Type B pancreatic cell (in vitro differentiated cells): ENCODE results near the gene CAV2. TPM values are rescaled to one million over a fixed set of nuclear protein-coding genes. Genes with fewer than 3 reads are reported as not detected.

Source experiments
- DNase-seq: peaks from one replicate; pipeline ENCODE4 v3.0.0; 2021; ENCODE audit warnings: mixed read lengths; ENCODE audit not compliant: unreplicated experiment; ENCODE audit errors: extremely low spot score
- H3K27ac Mint-ChIP-seq: 2 replicates; pipeline ENCODE4 v1.8.0; 2021; ENCODE audit warnings: mild to moderate bottlenecking, mixed read lengths
- H3K27me3 Mint-ChIP-seq: 2 replicates; pipeline ENCODE4 v1.8.0; 2021; ENCODE audit warnings: mixed read lengths
- H3K36me3 Mint-ChIP-seq: 2 replicates; pipeline ENCODE4 v1.8.0; 2021; ENCODE audit warnings: mixed read lengths
- H3K4me1 Mint-ChIP-seq: one replicate; pipeline ENCODE4 v1.8.0; 2021; ENCODE audit warnings: mixed read lengths; ENCODE audit not compliant: unreplicated experiment
- H3K4me3 Mint-ChIP-seq: 2 replicates; pipeline ENCODE4 v1.8.0; 2021; ENCODE audit warnings: mild to moderate bottlenecking, mixed read lengths
- H3K9me3 Mint-ChIP-seq: 2 replicates; pipeline ENCODE4 v1.8.0; 2021; ENCODE audit warnings: mixed read lengths
- CTCF ChIP-seq: fragments of 200-600 bp; sonication (generic); conservative IDR thresholded peaks from 2 replicates; pipeline ENCODE4 v1.5.0; 2021; ENCODE audit warnings: antibody characterized with exemption, mild to moderate bottlenecking
- total RNA-seq: library from RNA; stranded (reverse); gene quantifications from 2 replicates; pipeline ENCODE4 v1.2.1, GENCODE V29; 2021; ENCODE audit warnings: low replicate concordance

CAV2 gene
- total RNA-seq, 1 donor from 2014 or later = 12.8 TPM

- Mint-ChIP-seq H3K9me3 (no peaks in the 10 kb centered on the region), H3K27ac (no peak overlapping the region), H3K4me1 (peaks cover 4% of the 10 kb centered on the region), H3K36me3 (no peaks in the 10 kb centered on the region), H3K4me3 (no peak overlapping the region), H3K27me3 (peaks cover 28% of the 10 kb centered on the region)
- DNase-seq = no peak
- TF ChIP-seq CTCF = no peak
These were observed 19.4 kb downstream of the CAV2 start for GRCh38 chr7:116518961-116519360.

GRCh38 chr7:116521046-116521664 lies 21.6 kb downstream of the CAV2 start:
- Mint-ChIP-seq H3K9me3 (no peaks in the 10 kb centered on the region), H3K4me1 (peaks cover 10% of the 10 kb centered on the region), H3K36me3 (no peaks in the 10 kb centered on the region), H3K27ac (no peak overlapping the region), H3K4me3 (no peak overlapping the region), H3K27me3 (peaks cover 42% of the 10 kb centered on the region)
- no peak for DNase-seq
- TF ChIP-seq CTCF = no peak

- H3K36me3 Mint-ChIP-seq = no peaks in the 10 kb centered on the region
- peaks cover 14% of the 10 kb centered on the region for H3K4me1 Mint-ChIP-seq
- H3K27ac Mint-ChIP-seq = no peak overlapping the region
- H3K27me3 Mint-ChIP-seq = peaks cover 53% of the 10 kb centered on the region
- no peaks in the 10 kb centered on the region for H3K9me3 Mint-ChIP-seq
- DNase-seq = no peak
- TF ChIP-seq CTCF = no peak
- H3K4me3 Mint-ChIP-seq = no peak overlapping the region
These were observed 22.7 kb downstream of the CAV2 start for GRCh38 chr7:116522247-116522646.

- no peak overlapping the region for H3K27ac Mint-ChIP-seq
- no peak for DNase-seq
- peaks cover 14% of the 10 kb centered on the region for H3K4me1 Mint-ChIP-seq
- H3K36me3 Mint-ChIP-seq = no peaks in the 10 kb centered on the region
- peaks cover 64% of the 10 kb centered on the region for H3K27me3 Mint-ChIP-seq
- no peak for TF ChIP-seq CTCF
- no peaks in the 10 kb centered on the region for H3K9me3 Mint-ChIP-seq
- peak overlapping the region; percentile 93 for H3K4me3 Mint-ChIP-seq
These were observed 24.7 kb downstream of the CAV2 start for GRCh38 chr7:116524221-116524608.

- H3K27ac Mint-ChIP-seq = peak within 1 kb of the TSS; percentile 89
- no peaks in the 10 kb centered on the region for H3K9me3 Mint-ChIP-seq
- H3K27me3 Mint-ChIP-seq = peaks cover 67% of the 10 kb centered on the region
- H3K4me3 Mint-ChIP-seq = peak within 1 kb of the TSS; percentile 93
- DNase-seq = no peak
- H3K4me1 Mint-ChIP-seq = peaks cover 14% of the 10 kb centered on the region
- H3K36me3 Mint-ChIP-seq = no peaks in the 10 kb centered on the region
- TF ChIP-seq CTCF = no peak
These were observed 25.2 kb downstream of the CAV2 start, which contains the start of gene CAV1 for GRCh38 chr7:116524609-116525297. Gene CAV1, plus strand, starts transcription at chr7:116525036. Its CDS starts 27 bp downstream, at chr7:116525063.
